Hepatocyte (in vitro differentiated cells): ENCODE measurements around the gene SESN1. TPM values are rescaled to one million over a fixed set of nuclear protein-coding genes. Genes with fewer than 3 reads are reported as not detected.

Experiments used
- DNase-seq: peaks from one replicate; pipeline ENCODE4 v3.0.0-alpha.2; 2016; ENCODE audit warnings: low spot score
- H2AFZ ChIP-seq: fragments of 200-600 bp; sonication (generic); 2 replicates; pipeline ENCODE4 v1.6.0; 2016; ENCODE audit warnings: antibody characterized with exemption, mild to moderate bottlenecking
- H3K27ac ChIP-seq: fragments of 200-600 bp; sonication (generic); 2 replicates; pipeline ENCODE4 v1.5.1; 2016; ENCODE audit warnings: mild to moderate bottlenecking
- H3K27me3 ChIP-seq: fragments of 200-600 bp; sonication (generic); 2 replicates; pipeline ENCODE4 v1.6.1; 2016
- H3K36me3 ChIP-seq: fragments of 200-600 bp; sonication (generic); replicated peaks from 2 replicates; pipeline ENCODE4 v1.5.1; 2016; ENCODE audit warnings: low read depth; ENCODE audit not compliant: insufficient read depth
- H3K4me1 ChIP-seq: fragments of 200-600 bp; sonication (generic); 2 replicates; pipeline ENCODE4 v1.5.1; 2016; ENCODE audit warnings: mild to moderate bottlenecking, moderate library complexity; ENCODE audit not compliant: insufficient read depth
- H3K4me2 ChIP-seq: fragments of 200-600 bp; sonication (generic); 2 replicates; pipeline ENCODE4 v1.6.0; 2016
- H3K4me3 ChIP-seq: fragments of 200-600 bp; sonication (generic); 2 replicates; pipeline ENCODE4 v1.5.1; 2016; ENCODE audit warnings: mild to moderate bottlenecking
- H3K79me2 ChIP-seq: fragments of 200-600 bp; sonication (generic); 2 replicates; pipeline ENCODE4 v1.6.0; 2017; ENCODE audit warnings: mild to moderate bottlenecking
- H3K9me2 ChIP-seq: fragments of 200-600 bp; sonication (generic); replicated peaks from 2 replicates; pipeline ENCODE4 v1.6.0; 2017; ENCODE audit warnings: mild to moderate bottlenecking; ENCODE audit not compliant: insufficient read depth
- H3K9me3 ChIP-seq: fragments of 200-600 bp; sonication (generic); 2 replicates; pipeline ENCODE4 v1.5.1; 2016; ENCODE audit warnings: low read depth, mild to moderate bottlenecking
- H4K20me1 ChIP-seq: fragments of 200-600 bp; sonication (generic); 2 replicates; pipeline ENCODE4 v1.6.0; 2016; ENCODE audit warnings: mild to moderate bottlenecking; ENCODE audit not compliant: insufficient read depth, poor library complexity, severe bottlenecking
- EZH2 ChIP-seq: fragments of 200-600 bp; sonication (generic); IDR thresholded peaks from 2 replicates; pipeline ENCODE4 v1.6.1; 2016; ENCODE audit warnings: antibody characterized with exemption, mild to moderate bottlenecking, borderline replicate concordance
- EZH2phosphoT487 ChIP-seq: fragments of 200-600 bp; sonication (generic); IDR thresholded peaks from one replicate; pipeline ENCODE4 v1.6.1; 2018; ENCODE audit warnings: antibody characterized with exemption, mild to moderate bottlenecking, low read depth, moderate library complexity; ENCODE audit not compliant: unreplicated experiment, severe bottlenecking
- WGBS: methylation state at CpG from one replicate; pipeline ENCODE4 v1.1.6; 2016; ENCODE audit warnings: low lambda C conversion rate; ENCODE audit errors: missing lambda C conversion rate; 5-methylcytosine and 5-hydroxymethylcytosine counted together
- polyA plus RNA-seq: library from polyadenylated mRNA; unstranded; fragments of >200 nt; fragmentation: Nextera tagmentation; extraction: Ambion mirVana; gene quantifications from 2 replicates; pipeline ENCODE4 v1.2.1, GENCODE V29; 2016
- total RNA-seq: library from RNA; depleted of rRNA; stranded (reverse); fragments of >200 nt; gene quantifications from 2 replicates; pipeline ENCODE4 v1.2.3, GENCODE V29; 2014
- TF ChIP-seq, protein P1 (sequence below): fragments of 200-600 bp; sonication (generic); IDR thresholded peaks from 2 replicates; pipeline ENCODE4 v1.5.1; 2016; ENCODE audit warnings: antibody characterized with exemption, mild to moderate bottlenecking; ENCODE audit not compliant: poor library complexity

Gene SESN1
- total and polyA plus RNA-seq, 2 experiments from 2014 or later = 29.1 to 59.1 TPM

DNA sequence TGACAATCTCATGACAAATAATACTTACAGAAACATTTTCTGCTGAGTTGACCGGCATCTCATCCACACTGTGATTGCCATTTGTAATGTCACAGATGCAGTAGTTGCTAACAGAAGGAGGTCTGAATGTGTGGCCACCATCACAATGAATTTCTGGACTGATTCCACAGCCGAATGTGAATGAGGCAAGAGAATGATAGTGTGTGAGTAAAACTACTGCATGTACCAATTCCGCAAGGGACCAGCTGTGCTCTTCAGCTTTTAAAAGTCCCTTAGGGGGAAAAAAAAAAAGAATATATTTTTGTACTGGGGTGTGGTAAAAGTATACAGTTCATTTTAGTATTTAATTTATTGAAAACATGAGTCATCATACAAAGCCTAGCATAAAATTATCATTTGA lies 96.2 kb downstream of the SESN1 start:
- Histone ChIP-seq H3K9me3 (no peaks in the 10 kb centered on the region), H3K4me1 (peaks cover 29% of the 10 kb centered on the region), H3K27ac (no peak overlapping the region), H3K9me2 (no peaks in the 10 kb centered on the region), H3K27me3 (no peaks in the 10 kb centered on the region), H2AFZ (no peak overlapping the region), H3K79me2 (peaks cover 28% of the 10 kb centered on the region), H3K4me3 (no peak overlapping the region), H3K36me3 (no peaks in the 10 kb centered on the region), H3K4me2 (no peak overlapping the region), H4K20me1 (peaks cover 3% of the 10 kb centered on the region)
- TF ChIP-seq EZH2phosphoT487 (no peak), EZH2 (no peak)
- TF ChIP-seq, protein P1, sequence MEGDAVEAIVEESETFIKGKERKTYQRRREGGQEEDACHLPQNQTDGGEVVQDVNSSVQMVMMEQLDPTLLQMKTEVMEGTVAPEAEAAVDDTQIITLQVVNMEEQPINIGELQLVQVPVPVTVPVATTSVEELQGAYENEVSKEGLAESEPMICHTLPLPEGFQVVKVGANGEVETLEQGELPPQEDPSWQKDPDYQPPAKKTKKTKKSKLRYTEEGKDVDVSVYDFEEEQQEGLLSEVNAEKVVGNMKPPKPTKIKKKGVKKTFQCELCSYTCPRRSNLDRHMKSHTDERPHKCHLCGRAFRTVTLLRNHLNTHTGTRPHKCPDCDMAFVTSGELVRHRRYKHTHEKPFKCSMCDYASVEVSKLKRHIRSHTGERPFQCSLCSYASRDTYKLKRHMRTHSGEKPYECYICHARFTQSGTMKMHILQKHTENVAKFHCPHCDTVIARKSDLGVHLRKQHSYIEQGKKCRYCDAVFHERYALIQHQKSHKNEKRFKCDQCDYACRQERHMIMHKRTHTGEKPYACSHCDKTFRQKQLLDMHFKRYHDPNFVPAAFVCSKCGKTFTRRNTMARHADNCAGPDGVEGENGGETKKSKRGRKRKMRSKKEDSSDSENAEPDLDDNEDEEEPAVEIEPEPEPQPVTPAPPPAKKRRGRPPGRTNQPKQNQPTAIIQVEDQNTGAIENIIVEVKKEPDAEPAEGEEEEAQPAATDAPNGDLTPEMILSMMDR = no peak
- WGBS = 95% methylated on average over 3 of the region's 3 CpGs
- DNase-seq = no peak

DNA sequence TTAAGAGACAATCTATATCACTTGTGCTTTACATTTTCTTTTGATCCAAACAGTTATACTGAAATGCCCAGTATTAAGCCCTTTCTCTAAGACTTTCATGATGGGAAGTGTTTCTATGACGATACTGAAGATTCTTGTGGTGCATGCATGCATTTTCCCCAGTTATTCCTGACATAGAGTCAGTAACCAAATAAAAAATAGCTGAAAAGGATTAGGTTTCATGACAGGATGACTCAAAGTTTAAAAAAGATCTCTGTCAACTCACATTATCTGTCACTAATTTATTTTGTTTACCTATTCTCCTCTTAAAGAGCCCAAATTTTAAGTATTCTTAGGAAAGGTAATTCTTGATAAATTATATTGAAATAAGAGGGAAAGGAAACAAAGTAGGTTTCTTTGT lies 98.4 kb downstream of the SESN1 start:
- no peaks in the 10 kb centered on the region for H3K36me3 ChIP-seq

DNA sequence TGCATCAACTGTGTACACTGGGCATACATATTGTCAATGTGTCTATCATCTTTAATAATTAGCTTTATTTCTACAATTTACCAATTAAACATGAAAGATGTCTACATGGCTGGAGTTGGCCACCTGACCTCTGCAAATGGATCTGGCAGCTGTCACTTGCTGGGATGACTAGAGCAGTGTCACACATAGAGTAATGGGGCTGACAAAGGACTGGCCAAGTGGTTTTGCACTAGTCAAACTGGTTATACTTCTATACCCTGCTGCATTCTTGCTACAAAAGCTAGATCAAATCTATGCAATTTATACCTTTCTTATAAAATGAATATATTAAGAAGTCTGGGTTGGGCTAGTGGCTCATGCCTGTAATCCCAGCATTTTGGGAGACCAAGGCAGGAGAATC lies 99.3 kb downstream of the SESN1 start:
- peaks cover 5% of the 10 kb centered on the region for H3K4me1 ChIP-seq
- H2AFZ ChIP-seq = no peak overlapping the region
- no peaks in the 10 kb centered on the region for H3K36me3 ChIP-seq
- H3K79me2 ChIP-seq = peaks cover 11% of the 10 kb centered on the region
- H3K9me2 ChIP-seq = no peaks in the 10 kb centered on the region
- no peaks in the 10 kb centered on the region for H3K9me3 ChIP-seq
- H3K4me3 ChIP-seq = no peak overlapping the region
- H3K27ac ChIP-seq = no peak overlapping the region
- TF ChIP-seq EZH2phosphoT487 (no peak), EZH2 (no peak)
- TF ChIP-seq, protein P1 = no peak
- DNase-seq = no peak
- no peaks in the 10 kb centered on the region for H3K27me3 ChIP-seq
- no peak overlapping the region for H3K4me2 ChIP-seq
- H4K20me1 ChIP-seq = no peaks in the 10 kb centered on the region

More for the DNA sequence above, 98.4 kb downstream of the SESN1 start:
- peaks cover 18% of the 10 kb centered on the region for H3K79me2 ChIP-seq
- 84% methylated on average over 1 of the region's 1 CpG for WGBS
- TF ChIP-seq EZH2 = no peak
- TF ChIP-seq, protein P1 = no peak
- TF ChIP-seq EZH2phosphoT487 = no peak
- no peak overlapping the region for H2AFZ ChIP-seq
- no peaks in the 10 kb centered on the region for H4K20me1 ChIP-seq
- no peaks in the 10 kb centered on the region for H3K9me2 ChIP-seq
- H3K27me3 ChIP-seq = no peaks in the 10 kb centered on the region
- no peak overlapping the region for H3K4me3 ChIP-seq
- peaks cover 10% of the 10 kb centered on the region for H3K4me1 ChIP-seq
- no peak for DNase-seq
- H3K27ac ChIP-seq = no peak overlapping the region
- H3K9me3 ChIP-seq = no peaks in the 10 kb centered on the region
- no peak overlapping the region for H3K4me2 ChIP-seq

DNA sequence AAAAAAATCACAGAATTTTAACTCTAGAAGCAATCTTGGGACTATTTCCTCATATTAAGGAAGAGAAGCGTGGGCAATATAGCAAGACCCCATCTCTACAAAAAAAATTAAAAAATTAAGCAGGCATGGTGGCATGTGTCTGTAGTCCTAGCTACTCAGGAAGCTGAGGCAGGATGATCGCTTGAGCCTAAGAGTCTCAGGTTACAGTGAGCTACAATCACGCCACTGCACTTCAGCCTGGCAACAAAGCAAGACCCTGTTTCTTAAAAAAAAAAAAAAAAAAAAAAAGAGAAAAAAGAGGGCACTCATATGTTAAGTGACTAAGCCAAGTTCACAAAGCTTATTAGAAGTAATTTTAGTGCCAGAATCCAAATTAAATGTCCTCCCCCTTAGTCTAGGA lies 100.8 kb downstream of the SESN1 start:
- WGBS = 79% methylated on average over 3 of the region's 3 CpGs
- Histone ChIP-seq H3K9me2 (no peaks in the 10 kb centered on the region), H3K9me3 (no peaks in the 10 kb centered on the region), H3K4me3 (no peak overlapping the region), H3K36me3 (no peaks in the 10 kb centered on the region), H4K20me1 (no peaks in the 10 kb centered on the region), H3K27me3 (no peaks in the 10 kb centered on the region), H3K4me2 (no peak overlapping the region), H3K4me1 (peaks cover 16% of the 10 kb centered on the region), H3K79me2 (peaks cover 10% of the 10 kb centered on the region), H2AFZ (no peak overlapping the region), H3K27ac (no peak overlapping the region)
- DNase-seq = no peak
- TF ChIP-seq EZH2 (no peak), EZH2phosphoT487 (no peak)
- TF ChIP-seq, protein P1 = no peak
